NT2/D1 (cell line): ENCODE results near the gene ISYNA1.

ENCODE experiments used
- YY1 ChIP-seq: IDR thresholded peaks from 2 replicates; pipeline ENCODE4 v1.6.1; 2011; ENCODE audit not compliant: insufficient read length, insufficient read depth
- ZNF274 ChIP-seq: IDR thresholded peaks from 2 replicates; pipeline ENCODE4 v1.6.1; 2011; ENCODE audit warnings: mild to moderate bottlenecking, low read depth, low read length

DNA sequence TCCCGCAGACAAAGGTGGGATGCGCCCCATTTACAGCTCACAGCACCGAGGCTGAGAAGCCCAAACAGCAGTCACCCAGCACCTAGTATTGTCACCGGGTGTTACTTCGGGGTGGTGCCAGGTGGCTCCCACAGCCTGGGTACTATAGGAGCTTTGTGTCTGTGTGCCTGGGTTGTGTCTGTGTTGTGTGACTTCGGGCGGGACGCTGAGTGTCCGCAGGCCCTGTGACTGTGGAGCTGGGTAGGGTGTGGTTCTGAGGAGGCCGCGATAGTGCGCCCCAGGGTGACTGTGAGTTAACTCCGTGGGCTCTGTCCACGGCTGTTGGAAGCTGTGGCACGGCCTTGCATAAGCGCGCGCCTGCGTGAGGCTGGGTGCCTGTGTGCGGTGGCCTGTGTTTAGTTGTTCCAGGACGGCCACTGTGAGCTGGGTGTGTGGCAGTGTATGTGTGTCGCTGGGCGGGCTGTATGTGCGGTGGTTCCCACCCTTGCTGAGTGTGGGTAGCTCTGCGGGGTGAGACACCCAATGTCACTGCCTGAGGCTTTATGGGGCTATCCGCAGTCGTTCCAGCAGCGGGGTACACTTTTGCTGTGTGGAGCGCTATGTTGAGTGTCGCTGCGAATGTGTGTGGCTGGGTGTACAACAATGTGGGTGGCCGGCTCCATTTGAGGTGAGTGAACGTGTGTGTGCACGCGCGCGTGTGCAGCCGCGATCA is 19.3 kb downstream of the ISYNA1 start:
- TF ChIP-seq YY1 (no peak), ZNF274 (no peak)
